IPS-18a (cell line): ENCODE data around the gene GSTM2.

Source experiments
- H3K27ac ChIP-seq: one replicate; pipeline ENCODE4 v1.5.1; 2013; ENCODE audit warnings: low read length
- H3K27me3 ChIP-seq: one replicate; pipeline ENCODE4 v1.6.1; 2013; ENCODE audit warnings: mild to moderate bottlenecking, low read length; ENCODE audit not compliant: control insufficient read depth, insufficient read depth
- H3K36me3 ChIP-seq: one replicate; pipeline ENCODE4 v1.6.1; 2013; ENCODE audit warnings: low read depth, low read length; ENCODE audit not compliant: control insufficient read depth
- H3K4me1 ChIP-seq: one replicate; pipeline ENCODE4 v1.6.1; 2013; ENCODE audit warnings: low read depth, low read length; ENCODE audit not compliant: control insufficient read depth
- H3K4me3 ChIP-seq: one replicate; pipeline ENCODE4 v1.5.1; 2013; ENCODE audit warnings: low read length
- H3K9ac ChIP-seq: one replicate; pipeline ENCODE4 v1.6.1; 2013; ENCODE audit warnings: mild to moderate bottlenecking, low read length, moderate library complexity
- H3K9me3 ChIP-seq: one replicate; pipeline ENCODE4 v1.6.1; 2013; ENCODE audit warnings: low read depth, low read length; ENCODE audit not compliant: control insufficient read depth

Gene GSTM2

GRCh38 chr1:109641078-109641740, 26.6 kb upstream of the GSTM2 start:
- H3K36me3 ChIP-seq: no peaks in the 10 kb centered on the region
- H3K4me3 ChIP-seq: no peak overlapping the region
- no peak overlapping the region for H3K27ac ChIP-seq
- no peaks in the 10 kb centered on the region for H3K9me3 ChIP-seq
- no peak overlapping the region for H3K9ac ChIP-seq
- H3K27me3 ChIP-seq: no peaks in the 10 kb centered on the region
- peaks cover 6% of the 10 kb centered on the region for H3K4me1 ChIP-seq

DNA sequence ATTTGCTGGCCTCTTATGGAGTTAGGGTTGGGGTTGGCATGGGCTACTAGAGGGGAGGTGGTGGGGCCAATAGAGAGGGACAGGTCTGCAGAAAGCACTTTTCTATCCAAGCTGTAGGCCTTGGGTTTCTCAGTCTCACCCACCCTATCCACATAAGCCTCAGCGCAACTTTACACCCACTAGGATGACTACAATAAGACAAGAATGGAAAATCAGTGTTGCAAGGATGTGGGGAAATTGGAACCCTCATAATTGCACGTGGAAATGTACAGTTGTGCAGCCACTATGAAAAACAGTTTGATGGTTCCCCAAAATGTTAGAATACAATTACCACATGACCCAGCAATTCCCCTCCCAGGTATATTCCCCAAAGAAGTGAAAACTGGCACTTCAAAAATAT, 26.0 kb upstream of the GSTM2 start:
- Histone ChIP-seq H3K27me3 (no peaks in the 10 kb centered on the region), H3K4me3 (no peak overlapping the region), H3K9ac (no peak overlapping the region), H3K27ac (no peak overlapping the region), H3K36me3 (no peaks in the 10 kb centered on the region), H3K4me1 (no peaks in the 10 kb centered on the region), H3K9me3 (no peaks in the 10 kb centered on the region)

DNA sequence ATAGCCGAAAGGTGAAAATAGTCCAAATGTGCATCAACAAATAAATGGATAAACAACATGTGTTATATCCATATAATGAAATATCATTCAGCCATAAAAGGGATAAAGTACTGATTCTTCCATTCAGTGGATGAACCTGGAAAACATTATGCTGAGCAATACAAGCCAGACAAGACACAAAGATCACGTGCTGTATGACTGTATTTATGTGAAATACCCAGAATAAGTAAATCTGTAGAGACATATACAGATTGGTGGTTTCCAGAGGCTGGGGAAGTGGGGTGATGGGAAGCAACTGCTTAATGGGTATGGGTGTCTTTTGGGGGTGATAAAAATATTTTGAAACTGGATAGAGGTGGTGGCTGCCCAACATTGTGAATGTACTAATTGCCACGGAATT, 25.2 kb upstream of the GSTM2 start:
- no peak overlapping the region for H3K27ac ChIP-seq
- no peaks in the 10 kb centered on the region for H3K36me3 ChIP-seq
- no peak overlapping the region for H3K9ac ChIP-seq
- no peaks in the 10 kb centered on the region for H3K4me1 ChIP-seq
- H3K27me3 ChIP-seq: no peaks in the 10 kb centered on the region
- no peak overlapping the region for H3K4me3 ChIP-seq
- H3K9me3 ChIP-seq: no peaks in the 10 kb centered on the region

- no peak overlapping the region for H3K9ac ChIP-seq
Observed at GRCh38 chr1:109643385-109644230, 24.2 kb upstream of the GSTM2 start.

DNA sequence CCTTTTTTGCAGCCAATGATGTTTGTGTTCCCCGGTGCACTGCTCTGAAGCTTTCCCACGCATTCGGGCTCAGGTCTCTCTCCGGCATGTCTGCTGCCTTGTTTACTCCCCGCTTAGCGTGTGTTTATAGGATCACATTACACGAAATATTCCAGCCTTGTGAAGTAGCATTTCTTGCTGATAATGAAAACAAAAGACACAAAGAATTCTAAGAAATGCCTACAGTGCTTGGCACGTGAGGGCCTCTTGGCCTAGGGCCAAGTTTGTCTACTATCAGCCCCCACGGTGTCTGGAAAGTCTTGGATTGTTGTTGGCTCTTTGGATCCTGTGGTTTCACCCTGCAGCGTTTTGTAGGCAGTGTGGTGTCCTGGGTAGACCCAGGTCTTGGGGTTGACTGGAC, 23.2 kb upstream of the GSTM2 start:
- Histone ChIP-seq H3K27me3 (no peaks in the 10 kb centered on the region), H3K4me3 (no peak overlapping the region), H3K9ac (no peak overlapping the region), H3K9me3 (no peaks in the 10 kb centered on the region), H3K4me1 (no peaks in the 10 kb centered on the region), H3K27ac (no peak overlapping the region), H3K36me3 (no peaks in the 10 kb centered on the region)

More at GRCh38 chr1:109643385-109644230, 24.2 kb upstream of the GSTM2 start:
- no peak overlapping the region for H3K4me3 ChIP-seq
- no peaks in the 10 kb centered on the region for H3K4me1 ChIP-seq
- no peaks in the 10 kb centered on the region for H3K27me3 ChIP-seq
- no peaks in the 10 kb centered on the region for H3K36me3 ChIP-seq
- H3K9me3 ChIP-seq: no peaks in the 10 kb centered on the region
- H3K27ac ChIP-seq: no peak overlapping the region

DNA sequence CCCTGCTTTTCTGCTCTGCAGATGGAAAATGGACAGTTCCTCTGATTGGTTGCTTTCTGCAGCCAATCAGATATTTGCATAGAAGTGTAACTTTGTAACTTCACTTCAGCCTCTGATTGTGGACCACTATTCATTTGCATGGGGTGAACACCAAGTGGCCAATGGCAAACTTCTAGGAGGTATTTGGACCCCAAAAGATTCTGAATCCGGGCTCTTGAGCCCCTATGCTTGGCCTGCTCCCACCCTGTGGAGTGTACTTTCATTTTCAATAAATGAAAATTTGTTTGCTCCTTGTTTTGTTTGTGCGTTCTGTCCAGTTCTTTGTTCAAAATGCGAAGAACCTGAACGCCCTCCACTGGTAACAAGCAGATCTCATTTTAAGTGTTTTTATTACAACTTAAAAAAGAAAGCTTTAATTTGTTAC, 18.4 kb upstream of the GSTM2 start:
- Histone ChIP-seq H3K36me3 (no peaks in the 10 kb centered on the region), H3K27me3 (peaks cover 15% of the 10 kb centered on the region), H3K9ac (no peak overlapping the region), H3K4me1 (no peaks in the 10 kb centered on the region), H3K4me3 (no peak overlapping the region), H3K9me3 (no peaks in the 10 kb centered on the region), H3K27ac (no peak overlapping the region)

GRCh38 chr1:109650609-109651008, 17.2 kb upstream of the GSTM2 start:
- Histone ChIP-seq H3K4me3 (no peak overlapping the region), H3K4me1 (no peaks in the 10 kb centered on the region), H3K36me3 (no peaks in the 10 kb centered on the region), H3K27ac (no peak overlapping the region), H3K9ac (no peak overlapping the region), H3K9me3 (no peaks in the 10 kb centered on the region), H3K27me3 (peaks cover 26% of the 10 kb centered on the region)

GRCh38 chr1:109652402-109652801, 15.5 kb upstream of the GSTM2 start:
- H3K9me3 ChIP-seq: no peaks in the 10 kb centered on the region
- H3K27me3 ChIP-seq: peaks cover 26% of the 10 kb centered on the region
- H3K4me1 ChIP-seq: no peaks in the 10 kb centered on the region
- H3K36me3 ChIP-seq: no peaks in the 10 kb centered on the region
- H3K9ac ChIP-seq: no peak overlapping the region
- no peak overlapping the region for H3K4me3 ChIP-seq
- H3K27ac ChIP-seq: no peak overlapping the region

- Histone ChIP-seq H3K9ac (no peak overlapping the region), H3K36me3 (no peaks in the 10 kb centered on the region), H3K27me3 (peaks cover 26% of the 10 kb centered on the region), H3K4me1 (no peaks in the 10 kb centered on the region), H3K27ac (no peak overlapping the region), H3K4me3 (no peak overlapping the region), H3K9me3 (no peaks in the 10 kb centered on the region)
Observed at GRCh38 chr1:109653306-109653705, 14.6 kb upstream of the GSTM2 start.

GRCh38 chr1:109654519-109654918, 13.3 kb upstream of the GSTM2 start:
- Histone ChIP-seq H3K9ac (no peak overlapping the region), H3K9me3 (no peaks in the 10 kb centered on the region), H3K27me3 (peaks cover 26% of the 10 kb centered on the region), H3K36me3 (no peaks in the 10 kb centered on the region), H3K4me1 (no peaks in the 10 kb centered on the region), H3K4me3 (no peak overlapping the region), H3K27ac (no peak overlapping the region)

DNA sequence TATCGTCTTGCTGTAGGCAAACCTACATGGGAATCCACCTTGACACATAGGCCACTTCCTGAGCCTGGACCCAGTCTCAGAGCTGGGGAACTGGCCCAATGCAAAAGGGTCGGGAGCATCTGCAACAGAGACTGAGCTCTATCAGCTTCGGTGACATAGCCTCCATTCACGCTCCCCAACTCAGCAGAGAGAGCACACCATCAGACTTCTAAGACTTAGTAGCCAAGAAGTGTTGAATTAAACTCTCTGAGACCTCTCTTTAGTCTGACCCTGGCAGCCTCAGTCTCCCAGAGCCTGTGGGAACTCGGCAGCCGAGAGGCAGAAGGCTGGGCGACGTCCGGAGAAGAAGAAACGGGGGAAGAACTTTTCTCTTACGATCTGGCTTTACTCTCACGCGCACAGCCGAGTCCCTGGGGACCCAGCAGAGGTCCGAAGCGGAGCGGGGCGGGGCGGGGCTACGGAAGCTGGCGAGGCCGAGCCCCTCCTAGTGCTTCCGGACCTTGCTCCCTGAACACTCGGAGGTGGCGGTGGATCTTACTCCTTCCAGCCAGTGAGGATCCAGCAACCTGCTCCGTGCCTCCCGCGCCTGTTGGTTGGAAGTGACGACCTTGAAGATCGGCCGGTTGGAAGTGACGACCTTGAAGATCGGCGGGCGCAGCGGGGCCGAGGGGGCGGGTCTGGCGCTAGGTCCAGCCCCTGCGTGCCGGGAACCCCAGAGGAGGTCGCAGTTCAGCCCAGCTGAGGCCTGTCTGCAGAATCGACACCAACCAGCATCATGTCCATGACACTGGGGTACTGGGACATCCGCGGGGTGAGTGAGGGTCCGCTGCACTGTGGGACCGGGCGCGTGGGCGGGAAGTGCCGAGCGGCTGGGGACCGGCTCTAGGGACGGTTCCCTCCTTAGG, 12.0 kb upstream of the GSTM2 start, which contains the start of gene GSTM4:
TSS of gene GSTM4 (plus strand) at position 485 of the 905 bp plus-strand sequence. CDS start at position 776, 291 bp downstream.
- no peaks in the 10 kb centered on the region for H3K9me3 ChIP-seq
- no peaks in the 10 kb centered on the region for H3K4me1 ChIP-seq
- peak within 1 kb of the TSS; percentile 83 for H3K4me3 ChIP-seq
- no peaks in the 10 kb centered on the region for H3K36me3 ChIP-seq
- H3K9ac ChIP-seq: peak within 1 kb of the TSS; percentile 61
- H3K27me3 ChIP-seq: peaks cover 24% of the 10 kb centered on the region
- no peak within 1 kb of the TSS for H3K27ac ChIP-seq
